HG03280 (cell line): ENCODE results near the gene SLC5A6.

Experiments used
- ATAC-seq: cut with Tn5 transposase; IDR thresholded peaks from one replicate; pipeline ENCODE4 v1.9.1; 2021; ENCODE audit warnings: mild to moderate bottlenecking, moderate library complexity; ENCODE audit not compliant: unreplicated experiment

The SLC5A6 gene

DNA sequence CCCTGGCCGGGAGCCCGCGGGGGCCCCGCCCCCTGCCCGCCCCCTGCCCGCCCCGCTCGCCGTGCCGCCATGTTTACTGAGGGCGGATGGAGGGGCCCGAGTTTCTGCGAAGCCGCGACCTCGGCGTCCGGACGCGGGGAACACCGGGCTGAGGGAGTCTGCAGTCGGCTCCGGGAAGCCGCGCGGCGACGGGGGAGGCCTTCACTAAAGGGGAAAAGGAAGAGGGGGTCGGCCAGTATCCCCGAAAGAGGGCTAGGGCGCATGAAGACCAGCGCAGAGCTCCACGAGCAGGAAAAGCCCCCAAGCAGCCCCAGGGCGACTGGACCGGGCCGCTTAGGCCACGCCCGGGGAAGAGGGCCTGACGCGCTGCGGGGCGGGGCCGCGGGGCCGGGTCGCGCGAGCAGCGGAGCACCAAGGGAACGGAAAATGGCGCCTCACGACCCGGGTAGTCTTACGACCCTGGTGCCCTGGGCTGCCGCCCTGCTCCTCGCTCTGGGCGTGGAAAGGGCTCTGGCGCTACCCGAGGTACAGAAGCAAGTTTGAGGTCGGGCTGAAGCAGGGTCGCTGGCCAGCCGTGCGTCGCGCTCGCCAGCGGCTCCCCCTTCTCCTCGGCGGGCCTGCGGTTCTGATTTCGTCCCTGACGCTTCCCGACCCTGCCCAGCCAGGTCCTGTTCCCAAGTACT lies at the start of gene SLC5A6, which contains the start of gene ATRAID:
Gene SLC5A6, minus strand, starts transcription at position 326 of the 683 bp plus-strand sequence. CDS start 4,618 bp downstream, outside the sequence.
Gene ATRAID, plus strand, starts transcription at position 99 of the 683 bp plus-strand sequence. Its CDS starts 328 bp downstream, at position 427.
- ATAC-seq = peak; percentile 79

GRCh38 chr2:27261241-27261925 lies 49.3 kb upstream of the SLC5A6 start:
- no peak for ATAC-seq

GRCh38 chr2:27258051-27258450 lies 46.0 kb upstream of the SLC5A6 start:
- no peak for ATAC-seq

- ATAC-seq = no peak
These were observed 44.9 kb upstream of the SLC5A6 start for GRCh38 chr2:27256855-27257454.

- no peak for ATAC-seq
These were observed 43.6 kb upstream of the SLC5A6 start for GRCh38 chr2:27255660-27256059.

DNA sequence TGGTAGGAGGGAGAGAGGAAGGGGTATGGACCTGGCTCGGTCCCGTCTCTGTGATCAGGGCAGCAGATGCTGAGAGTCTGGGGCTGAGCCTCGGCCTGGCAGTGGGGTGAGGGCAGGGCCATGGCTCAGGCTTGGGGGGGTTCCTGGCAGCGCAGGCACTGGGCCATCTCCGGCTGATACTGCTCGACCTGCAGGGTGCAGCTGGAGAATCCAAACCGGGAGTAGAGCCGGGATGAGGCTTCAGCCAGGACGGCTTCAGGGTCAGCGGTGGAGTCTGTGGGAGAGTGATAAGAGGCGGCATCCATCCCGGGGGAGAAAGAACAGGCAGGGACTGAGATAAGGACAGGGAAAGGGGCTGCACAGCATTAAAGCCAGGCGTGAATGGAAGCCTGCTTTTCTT lies 43.1 kb upstream of the SLC5A6 start:
- ATAC-seq = no peak

DNA sequence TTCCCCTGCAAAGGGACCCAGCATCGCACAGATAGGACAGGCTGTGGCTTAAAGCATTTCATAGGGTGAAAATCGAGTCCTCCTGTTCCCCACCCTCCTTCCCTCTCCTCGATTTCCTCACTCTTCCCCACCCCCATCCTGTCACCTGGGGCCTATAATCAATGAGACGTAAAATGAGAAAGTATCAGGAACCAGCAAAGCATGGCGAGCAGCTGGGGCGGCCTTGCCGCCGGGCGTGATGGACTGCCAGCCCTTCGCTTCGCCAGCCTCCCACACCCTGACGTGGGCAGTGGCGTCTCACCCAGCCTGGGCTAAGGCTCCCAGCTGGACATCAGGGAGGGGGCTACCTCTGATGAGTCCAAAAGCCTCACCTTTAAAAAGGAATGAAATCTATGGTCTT lies 39.7 kb upstream of the SLC5A6 start:
- no peak for ATAC-seq

- ATAC-seq = no peak
These were observed 38.7 kb upstream of the SLC5A6 start for GRCh38 chr2:27250652-27251379.

DNA sequence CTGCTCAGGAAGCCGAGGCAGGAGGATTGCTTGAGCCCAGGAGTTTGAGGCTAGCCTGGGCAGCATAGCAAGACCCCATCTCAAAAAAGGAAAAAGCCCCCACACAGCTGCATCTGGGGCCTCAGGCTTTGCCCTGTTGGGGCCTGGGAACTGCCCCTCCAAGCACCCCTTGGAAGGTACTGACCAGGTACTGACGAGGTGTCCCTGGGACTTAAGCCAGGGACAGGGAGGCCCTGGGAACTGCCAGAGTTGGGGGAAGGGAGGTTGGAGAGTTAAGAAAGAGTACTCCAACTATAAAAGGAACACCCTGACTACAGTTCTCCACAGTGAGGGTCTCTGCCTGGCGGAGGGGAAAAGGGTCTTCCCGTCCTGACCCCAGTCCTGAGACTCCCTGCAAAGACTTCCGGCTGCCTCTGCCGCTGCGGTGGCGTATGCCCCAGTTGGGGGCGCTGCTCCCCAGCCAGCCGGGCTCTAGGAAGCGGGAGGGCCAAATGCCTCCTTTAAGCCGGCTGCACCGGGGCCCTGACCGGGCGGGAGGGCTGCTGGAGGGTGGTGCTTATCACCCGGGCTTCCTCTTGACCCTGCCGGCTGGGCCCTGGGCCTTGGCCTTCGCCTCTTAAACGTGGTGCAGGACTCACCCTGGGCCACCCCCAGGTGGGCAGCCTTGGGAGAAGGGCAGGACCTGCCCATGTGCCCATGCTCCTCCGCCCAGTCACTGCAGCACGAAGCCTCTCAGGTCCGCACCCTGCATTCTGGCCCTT lies 38.0 kb upstream of the SLC5A6 start:
- ATAC-seq = no peak

DNA sequence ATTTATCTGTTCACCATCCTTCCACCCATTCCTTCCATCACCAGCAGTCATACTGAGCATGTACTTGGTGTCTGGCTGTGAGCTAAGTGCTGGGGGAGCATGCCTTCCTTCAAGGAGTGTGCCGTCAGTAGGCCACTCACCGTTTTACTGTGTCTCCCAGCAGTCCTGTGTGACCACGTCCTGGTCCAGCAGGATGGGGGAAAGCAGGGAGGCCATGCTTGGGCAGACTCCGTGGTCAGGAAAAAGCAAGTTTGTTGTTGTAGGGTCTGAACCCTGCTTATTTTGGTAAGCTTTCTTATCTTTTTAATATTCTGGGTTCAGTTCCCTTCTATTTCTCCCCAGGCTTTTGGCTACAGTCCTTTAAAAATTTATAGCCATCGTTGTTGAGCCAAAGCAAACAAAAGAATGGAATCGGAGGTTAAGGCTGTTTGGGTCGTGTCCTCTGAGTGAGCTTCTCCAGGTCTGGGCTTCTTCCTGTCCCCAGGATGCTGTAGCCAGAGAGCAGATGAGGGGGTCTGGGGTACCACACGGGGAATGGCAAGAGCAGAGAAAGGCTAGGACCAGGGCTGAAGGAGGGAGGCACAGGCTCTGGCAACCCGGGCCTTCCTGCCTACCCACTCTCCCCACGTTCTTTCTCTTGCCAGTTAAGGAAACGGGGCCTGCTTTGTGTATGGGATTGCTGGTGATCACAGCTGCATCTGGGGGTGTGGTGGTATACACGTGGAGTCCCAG lies 37.3 kb upstream of the SLC5A6 start:
- no peak for ATAC-seq

- ATAC-seq = no peak
These were observed 35.8 kb upstream of the SLC5A6 start for GRCh38 chr2:27247893-27248292.

GRCh38 chr2:27245626-27246025 lies 33.6 kb upstream of the SLC5A6 start:
- no peak for ATAC-seq

DNA sequence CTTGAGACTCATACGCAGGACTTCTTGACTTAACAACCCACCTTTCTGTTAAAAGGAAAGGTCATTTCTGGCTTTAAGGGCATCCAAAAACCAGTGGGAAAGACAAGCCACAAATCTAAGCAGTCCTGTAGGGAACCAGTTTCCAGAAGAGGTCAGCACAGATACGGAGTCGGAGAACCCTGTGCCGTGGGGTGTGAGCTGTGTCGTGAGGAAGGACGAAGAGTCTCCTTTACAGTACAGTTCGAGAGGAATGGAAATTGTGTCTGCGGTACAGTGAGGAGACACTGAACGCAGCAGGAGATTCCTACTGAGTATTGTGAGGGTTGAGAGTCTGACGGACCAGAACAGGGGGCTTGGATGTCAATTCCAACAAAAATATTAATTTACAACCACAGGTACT lies 33.0 kb upstream of the SLC5A6 start:
- ATAC-seq = no peak

DNA sequence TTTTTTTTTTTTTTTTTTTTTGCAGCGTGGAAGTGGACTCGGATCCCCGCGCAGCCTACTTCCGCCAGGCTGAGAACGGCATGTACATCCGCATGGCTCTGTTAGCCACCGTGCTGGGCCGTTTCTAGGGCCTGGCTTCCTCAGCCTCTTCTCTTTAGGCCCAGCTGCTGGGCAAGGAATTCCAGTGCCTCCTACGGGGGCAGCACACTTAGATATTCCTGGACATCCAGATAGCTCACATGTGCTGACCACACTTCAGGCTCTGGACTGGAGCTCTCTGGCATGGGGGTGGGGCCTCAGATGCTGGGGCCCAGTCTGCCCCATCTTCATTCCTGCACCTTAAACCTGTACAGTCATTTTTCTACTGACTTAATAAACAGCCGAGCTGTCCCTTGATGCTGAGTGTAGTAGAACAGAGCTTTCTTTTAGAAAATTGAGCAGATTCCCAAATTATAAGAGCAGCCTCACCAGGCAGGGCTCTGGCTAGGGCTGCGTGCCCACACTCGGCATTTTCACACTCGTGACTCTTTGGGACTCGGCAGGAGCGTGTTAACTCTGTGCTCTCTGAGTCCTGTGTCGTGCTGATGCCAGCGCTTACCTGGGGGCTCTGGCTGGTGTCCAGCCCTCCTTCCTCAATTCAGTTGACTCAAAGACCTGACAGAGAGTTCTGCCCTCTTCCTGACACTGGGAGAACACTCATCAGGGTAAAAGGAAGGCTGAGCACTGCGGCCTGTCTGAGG lies 31.5 kb upstream of the SLC5A6 start:
- no peak for ATAC-seq

- ATAC-seq = no peak
These were observed 30.5 kb upstream of the SLC5A6 start for GRCh38 chr2:27242614-27242951.

GRCh38 chr2:27241761-27242613 lies 29.9 kb upstream of the SLC5A6 start:
- ATAC-seq = no peak

- ATAC-seq = no peak
These were observed 28.3 kb upstream of the SLC5A6 start for GRCh38 chr2:27240406-27240805.

GRCh38 chr2:27238976-27239375 lies 26.9 kb upstream of the SLC5A6 start:
- no peak for ATAC-seq
